SK-N-SH treated with all-trans-retinoic acid at 6 μM for 48 hours (cell line): ENCODE results near the gene TIPRL.
A peak's percentile ranks its signal among the peaks of the same experiment; 100 is the strongest.
"Not testable (repeated sequence)": the region's sequence is repeated elsewhere in the genome, so short reads cannot be mapped to it uniquely, and the experiment has no call there.

ENCODE experiments used
- ATAC-seq: fragments of 200-7000 bp; cut with Tn5 transposase; 3 replicates; pipeline ENCODE4 v1.9.1; 2020; ENCODE audit warnings: mild to moderate bottlenecking, moderate library complexity
- BACH2 ChIP-seq: fragments of 250-450 bp; sonication (Bioruptor Pico); IDR thresholded peaks from 2 replicates; pipeline ENCODE4 v1.9.0; 2021; ENCODE audit warnings: mild to moderate bottlenecking, borderline replicate concordance
- CSDC2 ChIP-seq: fragments of 250-450 bp; sonication (Bioruptor Pico); IDR thresholded peaks from 2 replicates; pipeline ENCODE4 v1.5.0; 2020; ENCODE audit warnings: mild to moderate bottlenecking, moderate library complexity
- ESRRG ChIP-seq: fragments of 250-450 bp; sonication (Bioruptor Pico); IDR thresholded peaks from 2 replicates; pipeline ENCODE4 v1.6.1; 2021; ENCODE audit warnings: mild to moderate bottlenecking
- GLIS3 ChIP-seq: fragments of 250-450 bp; sonication (Bioruptor Pico); IDR thresholded peaks from 2 replicates; pipeline ENCODE4 v1.5.0; 2020; ENCODE audit warnings: mild to moderate bottlenecking, moderate library complexity
- ISL1 ChIP-seq: fragments of 250-450 bp; sonication (Bioruptor Pico); IDR thresholded peaks from 2 replicates; pipeline ENCODE4 v2.1.2; 2022; ENCODE audit warnings: mild to moderate bottlenecking, moderate library complexity
- OSR1 ChIP-seq: fragments of 250-450 bp; sonication (Bioruptor Pico); IDR thresholded peaks from 2 replicates; pipeline ENCODE4 v1.8.0; 2022; ENCODE audit warnings: moderate library complexity, mild to moderate bottlenecking, inconsistent platforms
- PATZ1 ChIP-seq: fragments of 250-450 bp; sonication (Bioruptor Pico); IDR thresholded peaks from 2 replicates; pipeline ENCODE4 v1.8.0; 2020; ENCODE audit warnings: mild to moderate bottlenecking, moderate library complexity, borderline replicate concordance
- RARB ChIP-seq: fragments of 250-450 bp; sonication (Bioruptor Pico); IDR thresholded peaks from 2 replicates; pipeline ENCODE4 v1.8.0; 2021; ENCODE audit warnings: mild to moderate bottlenecking, moderate library complexity
- SNAI2 ChIP-seq: fragments of 250-450 bp; sonication (Bioruptor Pico); IDR thresholded peaks from 2 replicates; pipeline ENCODE4 v1.5.0; 2020; ENCODE audit warnings: mild to moderate bottlenecking, moderate library complexity
- TCF4 ChIP-seq: fragments of 250-450 bp; sonication (Bioruptor Pico); IDR thresholded peaks from 2 replicates; pipeline ENCODE4 v1.8.0; 2021; ENCODE audit warnings: mild to moderate bottlenecking, moderate library complexity, borderline replicate concordance
- TOX ChIP-seq: fragments of 250-450 bp; sonication (Bioruptor Pico); IDR thresholded peaks from 2 replicates; pipeline ENCODE4 v1.8.0; 2021; ENCODE audit warnings: mild to moderate bottlenecking, moderate library complexity, borderline replicate concordance
- ZC3H10 ChIP-seq: fragments of 250-450 bp; sonication (Bioruptor Pico); IDR thresholded peaks from 2 replicates; pipeline ENCODE4 v1.5.1; 2021; ENCODE audit warnings: mild to moderate bottlenecking, moderate library complexity
- ZFP3 ChIP-seq: fragments of 250-450 bp; sonication (Bioruptor Pico); IDR thresholded peaks from 2 replicates; pipeline ENCODE4 v1.5.0; 2020; ENCODE audit warnings: mild to moderate bottlenecking, moderate library complexity
- ZFP30 ChIP-seq: fragments of 450-650 bp; formaldehyde crosslinking; IDR thresholded peaks from 2 replicates; pipeline ENCODE4 v1.5.0; 2022; ENCODE audit warnings: mild to moderate bottlenecking, moderate library complexity
- ZNF565 ChIP-seq: fragments of 450-650 bp; formaldehyde crosslinking; conservative IDR thresholded peaks from 2 replicates; pipeline ENCODE4 v1.5.0; 2020; ENCODE audit warnings: low read depth, mild to moderate bottlenecking, moderate library complexity
- ZNF70 ChIP-seq: fragments of 450-650 bp; formaldehyde crosslinking; IDR thresholded peaks from 2 replicates; pipeline ENCODE4 v1.5.0; 2020; ENCODE audit warnings: mild to moderate bottlenecking, moderate library complexity
- ZNF8 ChIP-seq: fragments of 450-650 bp; formaldehyde crosslinking; IDR thresholded peaks from 2 replicates; pipeline ENCODE4 v1.5.0; 2020; ENCODE audit warnings: mild to moderate bottlenecking, moderate library complexity
- TF ChIP-seq, protein P1 (sequence below): fragments of 250-450 bp; sonication (Bioruptor Pico); IDR thresholded peaks from 2 replicates; pipeline ENCODE4 v1.5.1; 2021; ENCODE audit warnings: mild to moderate bottlenecking, moderate library complexity
- TF ChIP-seq, protein P2 (sequence below): fragments of 250-450 bp; sonication (Bioruptor Pico); IDR thresholded peaks from 2 replicates; pipeline ENCODE4 v1.5.1; 2020; ENCODE audit warnings: low read depth, mild to moderate bottlenecking, moderate library complexity
- TF ChIP-seq, protein P3 (sequence below): fragments of 250-450 bp; sonication (Bioruptor Pico); IDR thresholded peaks from 2 replicates; pipeline ENCODE4 v1.8.0; 2021; ENCODE audit warnings: low read depth, mild to moderate bottlenecking, moderate library complexity, borderline replicate concordance

The TIPRL gene

DNA sequence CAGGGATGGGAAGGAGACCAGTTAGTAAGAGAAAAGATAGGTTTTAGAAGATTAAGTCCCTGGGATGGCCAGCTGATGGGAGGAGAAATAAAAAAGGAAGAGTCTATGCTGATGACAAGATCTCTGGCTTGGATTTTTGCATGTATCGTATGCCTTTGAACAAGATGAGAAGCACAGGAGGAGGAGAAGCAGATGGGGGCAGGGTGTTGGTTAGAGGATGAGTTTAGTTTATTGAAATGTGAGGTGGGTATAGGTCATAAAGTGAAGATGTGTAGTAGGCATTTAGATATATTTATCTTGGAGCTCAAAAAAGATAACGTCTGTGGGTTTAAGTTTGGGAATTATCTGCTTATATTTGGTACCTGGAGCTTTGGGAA is 1.4 kb downstream of the TIPRL start:
- TF ChIP-seq, protein P1, sequence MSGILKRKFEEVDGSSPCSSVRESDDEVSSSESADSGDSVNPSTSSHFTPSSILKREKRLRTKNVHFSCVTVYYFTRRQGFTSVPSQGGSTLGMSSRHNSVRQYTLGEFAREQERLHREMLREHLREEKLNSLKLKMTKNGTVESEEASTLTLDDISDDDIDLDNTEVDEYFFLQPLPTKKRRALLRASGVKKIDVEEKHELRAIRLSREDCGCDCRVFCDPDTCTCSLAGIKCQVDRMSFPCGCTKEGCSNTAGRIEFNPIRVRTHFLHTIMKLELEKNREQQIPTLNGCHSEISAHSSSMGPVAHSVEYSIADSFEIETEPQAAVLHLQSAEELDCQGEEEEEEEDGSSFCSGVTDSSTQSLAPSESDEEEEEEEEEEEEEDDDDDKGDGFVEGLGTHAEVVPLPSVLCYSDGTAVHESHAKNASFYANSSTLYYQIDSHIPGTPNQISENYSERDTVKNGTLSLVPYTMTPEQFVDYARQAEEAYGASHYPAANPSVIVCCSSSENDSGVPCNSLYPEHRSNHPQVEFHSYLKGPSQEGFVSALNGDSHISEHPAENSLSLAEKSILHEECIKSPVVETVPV (CRISPR knock-in tag) = no peak
- TF ChIP-seq, protein P2, sequence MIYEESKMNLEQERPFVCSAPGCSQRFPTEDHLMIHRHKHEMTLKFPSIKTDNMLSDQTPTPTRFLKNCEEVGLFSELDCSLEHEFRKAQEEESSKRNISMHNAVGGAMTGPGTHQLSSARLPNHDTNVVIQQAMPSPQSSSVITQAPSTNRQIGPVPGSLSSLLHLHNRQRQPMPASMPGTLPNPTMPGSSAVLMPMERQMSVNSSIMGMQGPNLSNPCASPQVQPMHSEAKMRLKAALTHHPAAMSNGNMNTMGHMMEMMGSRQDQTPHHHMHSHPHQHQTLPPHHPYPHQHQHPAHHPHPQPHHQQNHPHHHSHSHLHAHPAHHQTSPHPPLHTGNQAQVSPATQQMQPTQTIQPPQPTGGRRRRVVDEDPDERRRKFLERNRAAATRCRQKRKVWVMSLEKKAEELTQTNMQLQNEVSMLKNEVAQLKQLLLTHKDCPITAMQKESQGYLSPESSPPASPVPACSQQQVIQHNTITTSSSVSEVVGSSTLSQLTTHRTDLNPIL (CRISPR knock-in tag) = no peak
- TF ChIP-seq ZFP3 (CRISPR knock-in tag) (no peak), ZFP30 (CRISPR knock-in tag) (no peak), OSR1 (CRISPR knock-in tag) (no peak), ISL1 (CRISPR knock-in tag) (no peak), TCF4 (CRISPR knock-in tag) (no peak), ZNF565 (CRISPR knock-in tag) (no peak), CSDC2 (CRISPR knock-in tag) (no peak), ZC3H10 (CRISPR knock-in tag) (no peak), ZNF8 (no peak), PATZ1 (CRISPR knock-in tag) (no peak), GLIS3 (no peak), TOX (CRISPR knock-in tag) (no peak), RARB (CRISPR knock-in tag) (no peak), ESRRG (no peak), SNAI2 (no peak), ZNF70 (no peak)
- TF ChIP-seq, protein P3, sequence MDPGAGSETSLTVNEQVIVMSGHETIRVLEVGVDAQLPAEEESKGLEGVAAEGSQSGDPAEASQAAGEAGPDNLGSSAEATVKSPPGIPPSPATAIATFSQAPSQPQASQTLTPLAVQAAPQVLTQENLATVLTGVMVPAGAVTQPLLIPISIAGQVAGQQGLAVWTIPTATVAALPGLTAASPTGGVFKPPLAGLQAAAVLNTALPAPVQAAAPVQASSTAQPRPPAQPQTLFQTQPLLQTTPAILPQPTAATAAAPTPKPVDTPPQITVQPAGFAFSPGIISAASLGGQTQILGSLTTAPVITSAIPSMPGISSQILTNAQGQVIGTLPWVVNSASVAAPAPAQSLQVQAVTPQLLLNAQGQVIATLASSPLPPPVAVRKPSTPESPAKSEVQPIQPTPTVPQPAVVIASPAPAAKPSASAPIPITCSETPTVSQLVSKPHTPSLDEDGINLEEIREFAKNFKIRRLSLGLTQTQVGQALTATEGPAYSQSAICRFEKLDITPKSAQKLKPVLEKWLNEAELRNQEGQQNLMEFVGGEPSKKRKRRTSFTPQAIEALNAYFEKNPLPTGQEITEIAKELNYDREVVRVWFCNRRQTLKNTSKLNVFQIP (CRISPR knock-in tag) = no peak
- peak; percentile 0; the same call in 2 of the 3 replicates for ATAC-seq

DNA sequence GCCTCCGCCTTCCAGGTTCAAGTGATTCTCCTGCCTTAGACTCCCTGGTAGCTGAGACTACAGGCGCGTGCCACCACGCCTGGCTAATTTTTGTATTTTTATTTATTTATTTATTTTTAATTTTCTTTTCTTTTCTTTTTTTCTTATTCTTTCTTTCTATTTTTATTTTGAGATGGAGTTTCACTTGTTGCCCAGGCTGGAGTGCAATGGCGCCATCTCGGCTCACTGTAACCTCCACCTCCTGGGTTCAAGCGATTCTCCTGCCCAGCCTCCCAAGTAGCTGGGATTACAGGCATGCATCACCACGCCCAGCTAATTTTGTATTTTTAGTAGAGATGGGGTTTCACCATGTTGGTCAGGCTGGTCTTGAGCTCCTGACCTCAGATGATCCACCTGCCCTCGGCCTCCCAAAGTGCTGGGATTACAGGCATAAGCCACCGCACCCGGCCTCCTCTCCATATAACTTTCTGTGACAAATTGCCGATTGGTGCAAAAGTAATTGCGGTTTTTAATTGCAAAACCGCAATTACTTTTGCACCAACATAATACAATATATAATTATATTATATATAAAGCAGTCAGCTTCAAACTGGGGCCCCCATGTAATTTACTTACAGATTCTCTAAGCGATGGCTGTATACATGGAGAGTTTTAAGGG is 2.4 kb downstream of the TIPRL start:
- ATAC-seq = not testable (repeated sequence)

GRCh38 chr1:168187177-168187576 is 8.4 kb downstream of the TIPRL start:
- TF ChIP-seq CSDC2 (CRISPR knock-in tag) = no peak
- TF ChIP-seq ZC3H10 (CRISPR knock-in tag) = no peak
- no peak for TF ChIP-seq TOX (CRISPR knock-in tag)
- no peak for TF ChIP-seq TCF4 (CRISPR knock-in tag)
- no peak for TF ChIP-seq ISL1 (CRISPR knock-in tag)
- TF ChIP-seq ESRRG = no peak
- no peak for TF ChIP-seq ZNF565 (CRISPR knock-in tag)
- no peak for TF ChIP-seq SNAI2
- no peak for TF ChIP-seq BACH2 (CRISPR knock-in tag)
- TF ChIP-seq, protein P1 (CRISPR knock-in tag) = no peak
- no peak for TF ChIP-seq PATZ1 (CRISPR knock-in tag)
- ATAC-seq = no peak
